HG03095 (cell line): ENCODE results near the gene CNN1.

ENCODE experiments used
- ATAC-seq: cut with Tn5 transposase; IDR thresholded peaks from one replicate; pipeline ENCODE4 v1.9.1; 2021; ENCODE audit warnings: moderate library complexity; ENCODE audit not compliant: unreplicated experiment

Gene CNN1

GRCh38 chr19:11538232-11539036 lies at the start of gene CNN1:
TSS of gene CNN1 (plus strand) at chr19:11538851. CDS start at chr19:11538928, 77 bp downstream.
- ATAC-seq: no peak

GRCh38 chr19:11489378-11489777 lies 49.3 kb upstream of the CNN1 start:
- ATAC-seq: no peak

- ATAC-seq: no peak
Measured at GRCh38 chr19:11494634-11495285, 43.9 kb upstream of the CNN1 start.

GRCh38 chr19:11495481-11495880 lies 43.2 kb upstream of the CNN1 start:
- no peak for ATAC-seq

GRCh38 chr19:11495885-11496284 lies 42.8 kb upstream of the CNN1 start:
- no peak for ATAC-seq

- ATAC-seq: no peak
Measured at GRCh38 chr19:11496391-11497163, 42.1 kb upstream of the CNN1 start.

GRCh38 chr19:11499220-11499726 lies 39.4 kb upstream of the CNN1 start:
- no peak for ATAC-seq

GRCh38 chr19:11499890-11500420 lies 38.7 kb upstream of the CNN1 start:
- no peak for ATAC-seq

GRCh38 chr19:11504502-11505031 lies 34.1 kb upstream of the CNN1 start:
- no peak for ATAC-seq

- peak; percentile 88 for ATAC-seq
Measured at GRCh38 chr19:11505032-11505503, 33.6 kb upstream of the CNN1 start.

- ATAC-seq: peak; percentile 32
Measured at GRCh38 chr19:11505504-11506100, 33.0 kb upstream of the CNN1 start, which contains the start of gene ZNF653. TSS of gene ZNF653 (minus strand) at chr19:11505839. CDS start at chr19:11505786, 53 bp downstream.

GRCh38 chr19:11506101-11506555 lies 32.5 kb upstream of the CNN1 start:
- no peak for ATAC-seq

GRCh38 chr19:11506967-11507366 lies 31.7 kb upstream of the CNN1 start:
- ATAC-seq: no peak

GRCh38 chr19:11507370-11508078 lies 31.1 kb upstream of the CNN1 start:
- no peak for ATAC-seq

GRCh38 chr19:11510444-11510843 lies 28.2 kb upstream of the CNN1 start:
- ATAC-seq: no peak

GRCh38 chr19:11513946-11514345 lies 24.7 kb upstream of the CNN1 start:
- ATAC-seq: no peak

GRCh38 chr19:11519138-11519537 lies 19.5 kb upstream of the CNN1 start:
- ATAC-seq: no peak

GRCh38 chr19:11528551-11529341 lies 9.9 kb upstream of the CNN1 start, which contains the start of gene ECSIT:
TSS of gene ECSIT (minus strand) at chr19:11529134. CDS start at chr19:11519170, 9,964 bp downstream.
- ATAC-seq: peak; percentile 90

- ATAC-seq: no peak
Measured at GRCh38 chr19:11530432-11530831, 8.2 kb upstream of the CNN1 start.
